ENCODE results near the gene RYR2.
"Not testable (repeated sequence)": the region's sequence is repeated elsewhere in the genome, so short reads cannot be mapped to it uniquely, and the experiment has no call there.

GRCh38 chr1:237843516-237843915, 801.5 kb downstream of the RYR2 start:
- TF ChIP-seq CTCF (IDR thresholded peaks at IDR 0.05); EZH2 (IDR thresholded peaks at IDR 0.05; ENCODE audit: borderline replicate concordance, insufficient read depth, low read depth, low read length, poor library complexity, severe bottlenecking): not testable (repeated sequence)
